Right atrium auricular region (tissue), 2 donors: ENCODE results near the gene RHEX. TPM values are rescaled to one million over a fixed set of nuclear protein-coding genes. Genes with fewer than 3 reads are reported as not detected.
"Not testable (repeated sequence)": the region's sequence is repeated elsewhere in the genome, so short reads cannot be mapped to it uniquely, and the experiment has no call there.

Experiments used
- DNase-seq: peaks from one replicate; pipeline ENCODE4 v3.0.0-alpha.2; 2019; ENCODE audit warnings: low spot score
- H3K27ac ChIP-seq, 2 donors: fragments of 200-600 bp; sonication (generic); 1 replicate in 1 of 2; 2 replicates in 1 of 2; pipeline ENCODE4 v1.5.1; 2016 to 2019
- H3K27me3 ChIP-seq, 2 donors: fragments of 200-600 bp; sonication (generic); one replicate each; pipeline versions ENCODE4 v1.5.1 to v1.6.0; 2017 to 2019
- H3K36me3 ChIP-seq: fragments of 200-600 bp; sonication (generic); one replicate; pipeline ENCODE4 v1.5.1; 2016
- H3K4me1 ChIP-seq, 2 donors: fragments of 200-600 bp; sonication (generic); one replicate each; pipeline versions ENCODE4 v1.5.1 to v1.6.0; 2017 to 2019
- H3K4me3 ChIP-seq, 2 donors: fragments of 200-600 bp; sonication (generic); 1 replicate in 1 of 2; 2 replicates in 1 of 2; pipeline ENCODE4 v1.5.1; 2017 to 2019; ENCODE audit warnings: mild to moderate bottlenecking in 1 of 2, moderate library complexity in 1 of 2
- H3K9me3 ChIP-seq, 2 donors: fragments of 200-600 bp; sonication (generic); one replicate each; pipeline ENCODE4 v1.5.1; 2019
- CTCF ChIP-seq, 2 donors: fragments of 200-600 bp; sonication (generic); IDR thresholded peaks; one replicate each; pipeline ENCODE4 v1.5.1; 2019; ENCODE audit warnings: antibody characterized with exemption in 2 of 2
- total RNA-seq, 2 donors: library from RNA; depleted of rRNA; stranded (reverse); fragments of >200 nt; gene quantifications; one replicate each; pipeline ENCODE4 v1.1.0, GENCODE V29; 2016

Gene RHEX
- total RNA-seq, 2 donors from 2014 or later: not detected

GRCh38 chr1:206050655-206051235 lies 2.2 kb upstream of the RHEX start:
- no peaks in the 10 kb centered on the region for H3K9me3 ChIP-seq
- TF ChIP-seq CTCF (IDR thresholded peaks at IDR 0.05): no peak
- no peak overlapping the region for H3K27ac ChIP-seq
- no peaks in the 10 kb centered on the region for H3K27me3 ChIP-seq
- H3K36me3 ChIP-seq: no peaks in the 10 kb centered on the region
- no peak overlapping the region for H3K4me3 ChIP-seq
- no peaks in the 10 kb centered on the region for H3K4me1 ChIP-seq
- DNase-seq: no peak

- not testable (repeated sequence) for H3K9me3 ChIP-seq, H3K36me3 ChIP-seq, H3K27ac ChIP-seq, H3K4me1 ChIP-seq, DNase-seq, H3K4me3 ChIP-seq, H3K27me3 ChIP-seq
These were observed 625 bp upstream of the RHEX start for GRCh38 chr1:206052231-206052865.

- H3K27me3 ChIP-seq, DNase-seq, H3K36me3 ChIP-seq, H3K4me3 ChIP-seq, H3K27ac ChIP-seq, H3K9me3 ChIP-seq, H3K4me1 ChIP-seq: not testable (repeated sequence)
These were observed 643 bp downstream of the RHEX start for GRCh38 chr1:206053616-206054015.

GRCh38 chr1:206055069-206055625 lies 2.2 kb downstream of the RHEX start:
- DNase-seq, H3K9me3 ChIP-seq, H3K27ac ChIP-seq, H3K36me3 ChIP-seq, H3K4me3 ChIP-seq, H3K4me1 ChIP-seq, H3K27me3 ChIP-seq: not testable (repeated sequence)

GRCh38 chr1:206055639-206056323 lies 2.8 kb downstream of the RHEX start:
- not testable (repeated sequence) for DNase-seq, H3K4me3 ChIP-seq, H3K4me1 ChIP-seq, H3K9me3 ChIP-seq, H3K27me3 ChIP-seq, H3K27ac ChIP-seq, H3K36me3 ChIP-seq

- H3K9me3 ChIP-seq, H3K36me3 ChIP-seq, H3K27ac ChIP-seq, H3K4me1 ChIP-seq, H3K27me3 ChIP-seq, DNase-seq, H3K4me3 ChIP-seq: not testable (repeated sequence)
These were observed 5.4 kb downstream of the RHEX start for GRCh38 chr1:206058289-206058926.

- Histone ChIP-seq H3K27ac (no peak overlapping the region), H3K4me1 (no peaks in the 10 kb centered on the region), H3K9me3 (no peaks in the 10 kb centered on the region), H3K4me3 (no peak overlapping the region), H3K36me3 (no peaks in the 10 kb centered on the region), H3K27me3 (no peaks in the 10 kb centered on the region)
- no peak for TF ChIP-seq CTCF (IDR thresholded peaks at IDR 0.05)
- no peak for DNase-seq
These were observed 5.9 kb downstream of the RHEX start for GRCh38 chr1:206058927-206059292.

- no peak for DNase-seq
- Histone ChIP-seq H3K27ac (no peak overlapping the region), H3K4me1 (no peaks in the 10 kb centered on the region), H3K36me3 (no peaks in the 10 kb centered on the region), H3K9me3 (no peaks in the 10 kb centered on the region), H3K27me3 (no peaks in the 10 kb centered on the region), H3K4me3 (no peak overlapping the region)
- TF ChIP-seq CTCF (IDR thresholded peaks at IDR 0.05): no peak
These were observed 6.5 kb downstream of the RHEX start for GRCh38 chr1:206059355-206059915.
